ENCODE results near the gene HS3ST4.

Gene HS3ST4

DNA sequence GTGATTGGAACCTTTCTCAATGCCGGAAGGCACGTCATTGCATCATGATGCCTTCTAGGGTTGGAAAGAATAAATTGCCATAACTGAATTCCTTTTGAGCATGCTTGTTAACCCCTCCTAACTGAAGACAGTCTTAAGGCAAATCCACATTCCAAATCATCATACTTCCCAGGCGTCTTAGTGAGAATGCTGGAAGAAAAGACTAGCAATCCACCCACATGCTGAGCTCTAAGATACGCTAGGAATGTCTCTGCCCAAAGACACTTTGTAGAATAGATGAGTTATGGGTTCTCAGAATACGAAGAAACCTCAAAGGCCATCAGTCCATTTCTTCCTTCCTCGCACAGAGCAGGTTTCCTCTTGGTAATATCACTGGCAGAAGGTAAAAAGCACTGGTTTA lies 486.5 kb downstream of the HS3ST4 start:
- peaks cover 0 to 7% of the 10 kb centered on the region in 2 donors for H3K27me3 Mint-ChIP-seq
- peaks cover 0 to 5% of the 10 kb centered on the region in 2 donors for H3K4me1 Mint-ChIP-seq
- no peak for ATAC-seq (replicated peaks)
- no peaks in the 10 kb centered on the region for H3K36me3 Mint-ChIP-seq
- no peak overlapping the region for H3K4me3 Mint-ChIP-seq
- no peak for DNase-seq
- no peaks in the 10 kb centered on the region for H3K9me3 Mint-ChIP-seq
- H3K27ac Mint-ChIP-seq, result no peak overlapping the region

DNA sequence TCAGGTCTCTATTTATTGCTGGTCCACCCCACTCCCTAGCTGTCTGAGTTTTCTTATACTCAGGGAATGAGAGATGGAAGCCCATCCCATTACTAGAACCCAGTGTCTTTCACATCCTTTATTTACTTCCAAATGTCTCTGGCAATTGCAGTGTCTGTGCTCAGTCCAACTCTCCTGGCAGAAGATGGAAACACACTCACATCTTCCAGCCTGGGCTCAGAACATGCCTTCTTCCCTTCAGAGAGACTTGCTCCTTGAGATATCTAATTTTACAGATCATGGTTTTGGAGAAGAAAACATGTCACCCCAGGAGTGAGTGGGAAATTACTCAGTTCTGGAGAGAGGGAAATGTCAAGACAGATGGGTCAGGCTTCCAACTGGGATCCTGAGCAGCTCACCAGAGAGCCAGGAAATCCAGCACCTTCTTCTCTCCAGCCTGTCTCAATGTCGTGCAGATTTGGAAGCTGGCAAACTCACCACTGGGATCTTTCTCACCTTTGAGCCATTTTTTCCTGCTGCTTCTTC lies 494.4 kb downstream of the HS3ST4 start:
- no peak for DNase-seq
- Mint-ChIP-seq H3K4me1 (no peaks in the 10 kb centered on the region), H3K27me3 (peaks cover 11 to 23% of the 10 kb centered on the region in 2 donors), H3K27ac (no peak overlapping the region), H3K36me3 (no peaks in the 10 kb centered on the region), H3K9me3 (peaks cover 0 to 5% of the 10 kb centered on the region in 2 donors), H3K4me3 (no peak overlapping the region)
- no peak for ATAC-seq (replicated peaks)

Data from stimulated activated naive B cell treated with anti-CD40 and anti-IgM and Interleukin-4, amounts not matched to agents 10 μg/mL and 1 μg/mL and 100 μg/mL, for 72 hours (primary cell).